HG03558 (cell line): ENCODE results near the gene STK39.

ENCODE experiments used
- ATAC-seq: cut with Tn5 transposase; IDR thresholded peaks from one replicate; pipeline ENCODE4 v1.9.1; 2021; ENCODE audit warnings: moderate number of reproducible peaks; ENCODE audit not compliant: unreplicated experiment; ENCODE audit errors: extremely low read depth

The STK39 gene

DNA sequence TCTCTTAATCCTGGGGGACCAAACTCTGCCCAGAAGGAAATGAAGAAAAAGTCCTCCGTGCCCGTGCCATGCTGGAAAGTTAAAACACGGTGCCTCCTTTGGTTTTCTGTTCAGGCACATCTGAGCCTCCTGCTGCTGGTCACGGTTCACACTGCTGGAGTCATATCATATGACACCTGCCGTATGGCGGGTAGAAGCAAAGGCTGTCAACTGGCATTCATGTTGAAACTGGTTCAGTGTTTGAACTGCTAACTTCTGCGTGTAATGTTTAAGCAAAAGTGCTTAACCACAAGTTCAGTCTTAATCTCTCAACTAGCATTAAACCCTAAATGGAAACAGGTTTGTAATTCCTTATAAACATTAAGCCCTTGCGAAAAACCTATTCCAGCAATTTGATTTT is 3.1 kb downstream of the STK39 start:
- no peak for ATAC-seq

DNA sequence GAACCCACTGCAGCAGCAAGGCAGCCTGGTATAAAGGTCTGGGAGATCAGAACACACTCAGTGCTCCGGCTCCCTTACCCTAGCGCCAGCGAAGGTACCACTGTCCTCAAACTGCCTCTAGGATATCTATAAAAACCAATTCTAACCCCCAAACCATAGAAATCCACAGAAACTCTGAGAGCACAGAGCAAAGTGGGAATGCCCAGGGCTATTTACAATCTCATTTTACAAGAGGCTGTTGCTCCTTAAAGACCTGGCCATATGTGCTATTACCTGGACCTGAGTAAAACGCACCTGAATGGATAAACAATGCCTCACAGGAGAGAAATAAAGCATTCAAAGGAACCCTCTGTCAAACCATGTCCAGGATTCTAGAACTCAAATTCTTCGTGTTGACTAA is 4.3 kb downstream of the STK39 start:
- no peak for ATAC-seq

DNA sequence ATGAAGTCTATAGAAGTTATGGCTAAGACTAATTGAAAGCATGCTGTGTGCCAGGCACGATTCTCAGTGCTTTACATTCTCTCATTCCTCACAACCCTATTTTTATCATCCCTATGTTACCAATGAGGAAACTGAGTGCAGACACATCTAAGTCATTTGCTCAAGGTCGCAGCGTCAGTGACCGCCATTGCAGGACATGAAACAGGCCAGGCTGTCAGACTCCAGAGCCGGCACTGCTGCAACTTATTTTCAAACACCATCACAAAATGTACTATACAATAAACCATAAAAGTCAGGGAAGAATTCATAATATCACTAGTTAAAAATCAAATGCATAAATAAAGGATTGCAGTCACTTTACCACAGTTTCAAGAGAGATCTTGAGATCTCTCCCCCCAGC is 5.6 kb downstream of the STK39 start:
- no peak for ATAC-seq

DNA sequence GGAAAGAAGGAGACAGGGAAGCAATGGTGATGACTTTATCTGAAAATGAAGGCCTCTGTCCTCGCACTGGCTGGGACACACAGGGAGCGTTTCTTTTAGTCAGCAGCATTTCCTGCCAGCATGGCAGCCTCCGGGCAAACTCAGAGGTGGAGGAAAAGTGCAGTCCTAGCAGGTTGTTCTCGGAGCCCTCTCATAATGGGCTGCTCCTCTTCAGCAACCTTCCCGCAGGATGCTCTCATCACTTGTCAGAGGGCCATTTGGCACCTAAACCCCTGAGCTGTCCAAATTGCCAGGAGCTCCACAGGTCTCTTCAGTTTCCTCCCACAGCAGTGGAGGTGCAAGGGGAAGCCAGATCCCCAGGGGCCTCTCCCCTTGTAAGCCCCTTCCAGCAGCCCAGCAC is 6.2 kb downstream of the STK39 start:
- no peak for ATAC-seq

DNA sequence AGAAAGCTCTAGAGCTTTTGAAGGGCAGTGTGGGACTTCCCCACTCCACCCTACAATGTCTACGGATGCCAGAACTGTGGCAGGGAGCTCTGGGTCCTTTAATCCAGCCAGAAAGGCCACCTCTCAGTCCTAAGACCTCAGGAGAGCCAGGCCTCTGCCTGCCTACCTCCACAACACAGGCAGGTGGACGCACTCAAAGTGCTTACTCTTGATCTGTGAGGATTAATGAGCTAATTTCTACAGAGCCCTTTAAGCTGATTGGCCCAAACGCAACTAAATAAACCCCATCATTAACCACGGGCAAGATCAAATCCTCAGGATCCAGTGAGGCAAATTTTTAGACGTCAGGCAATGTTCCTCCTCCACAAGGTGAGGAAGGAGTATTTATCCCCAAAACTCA is 8.1 kb downstream of the STK39 start:
- ATAC-seq, result no peak

DNA sequence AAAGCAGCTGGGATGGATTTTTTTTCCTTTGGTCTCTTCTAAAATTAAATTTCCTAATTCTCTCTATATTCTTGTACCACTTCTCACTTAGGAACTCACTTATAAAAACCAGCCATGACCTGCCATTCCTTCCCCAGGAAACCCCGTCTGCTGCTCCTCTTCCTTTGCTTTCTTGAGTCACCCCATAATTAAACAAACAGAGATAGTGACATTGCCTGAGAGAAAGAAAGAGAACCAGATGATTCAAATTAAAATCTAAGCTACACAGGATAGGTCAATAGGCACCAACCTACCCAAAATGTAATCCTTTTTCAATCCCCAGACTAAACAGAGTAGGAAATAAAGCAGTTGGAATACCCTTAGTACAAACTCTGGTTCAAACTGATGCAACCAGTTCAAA is 9.7 kb downstream of the STK39 start:
- ATAC-seq, result no peak

DNA sequence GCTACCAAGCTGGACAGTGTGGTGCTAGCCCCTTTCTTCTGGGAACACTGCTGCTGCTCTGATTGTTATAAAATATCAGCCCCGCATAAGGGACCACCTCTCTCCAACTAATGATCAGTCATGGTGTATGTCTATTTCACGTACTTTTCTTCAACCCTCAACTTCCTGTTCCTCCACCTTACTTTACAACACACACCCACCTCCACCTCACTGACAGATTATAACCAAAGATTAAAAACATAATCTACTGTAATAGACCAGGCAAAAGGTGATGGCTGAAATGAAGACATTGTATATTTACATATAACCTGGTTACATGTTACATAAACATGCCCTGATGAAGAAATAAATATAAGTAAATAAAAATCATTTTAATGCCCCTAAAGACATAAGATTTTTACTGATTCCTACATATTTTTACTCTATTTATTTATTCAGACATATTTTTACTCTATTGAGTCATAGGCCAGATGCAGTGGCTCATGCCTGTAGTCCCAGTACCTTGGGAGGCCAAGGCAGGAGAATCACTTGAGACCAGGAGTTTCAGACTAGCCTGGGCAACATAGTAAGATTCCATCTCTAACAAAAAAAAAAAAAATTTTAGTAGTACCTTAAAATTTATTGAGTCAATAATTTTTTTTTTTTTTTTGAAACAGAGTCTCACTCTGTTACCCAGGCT is 12.8 kb downstream of the STK39 start:
- no peak for ATAC-seq

DNA sequence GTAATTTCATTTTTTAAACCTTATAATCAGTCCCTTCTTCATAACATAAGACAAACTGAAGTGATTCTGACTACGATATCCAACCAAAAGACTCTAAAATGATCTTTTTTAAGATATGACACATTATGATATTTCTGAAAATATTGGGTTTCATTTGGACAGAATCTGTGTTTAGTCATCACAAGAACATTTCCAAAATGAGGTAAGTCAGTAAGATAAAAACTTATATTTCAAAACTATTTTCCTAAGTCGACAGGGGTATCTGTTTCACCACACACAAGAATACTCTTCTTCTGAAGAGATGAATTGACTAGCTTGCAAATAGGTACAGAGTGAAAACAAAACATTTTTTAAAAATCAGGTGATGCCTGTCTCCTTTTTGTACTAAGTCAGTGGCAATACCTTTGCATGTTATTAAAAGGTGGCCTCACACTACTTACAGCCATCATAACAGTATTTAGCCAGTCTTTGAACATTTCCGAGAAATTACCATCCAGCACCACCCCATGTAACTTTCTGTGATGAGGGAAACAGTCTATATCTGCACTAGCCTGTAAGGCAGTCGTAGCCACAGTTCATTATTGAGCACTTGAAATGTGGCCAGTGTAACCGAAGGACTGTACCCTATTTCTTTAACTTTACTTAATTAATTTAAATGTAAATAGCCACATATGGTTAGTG is 13.5 kb downstream of the STK39 start:
- ATAC-seq, result no peak

DNA sequence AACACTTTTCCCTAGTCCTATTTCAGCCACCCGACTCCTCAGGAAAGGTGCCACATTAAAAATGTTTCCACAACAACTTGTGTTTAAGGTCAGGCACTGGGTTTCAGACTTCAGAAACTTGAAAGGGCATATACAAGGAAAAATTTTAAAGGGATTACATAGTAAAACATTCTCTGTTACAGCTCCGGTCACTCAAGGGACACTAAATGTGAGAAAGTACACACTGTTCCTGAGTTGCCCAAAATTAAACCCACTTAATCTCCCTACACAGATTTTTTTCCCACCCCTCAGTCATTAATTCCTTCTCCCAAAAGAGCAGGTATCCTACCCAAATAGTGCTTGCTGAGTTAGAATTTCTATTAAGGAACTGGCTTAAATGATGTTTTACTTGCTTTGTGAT is 14.2 kb downstream of the STK39 start:
- ATAC-seq, result no peak

DNA sequence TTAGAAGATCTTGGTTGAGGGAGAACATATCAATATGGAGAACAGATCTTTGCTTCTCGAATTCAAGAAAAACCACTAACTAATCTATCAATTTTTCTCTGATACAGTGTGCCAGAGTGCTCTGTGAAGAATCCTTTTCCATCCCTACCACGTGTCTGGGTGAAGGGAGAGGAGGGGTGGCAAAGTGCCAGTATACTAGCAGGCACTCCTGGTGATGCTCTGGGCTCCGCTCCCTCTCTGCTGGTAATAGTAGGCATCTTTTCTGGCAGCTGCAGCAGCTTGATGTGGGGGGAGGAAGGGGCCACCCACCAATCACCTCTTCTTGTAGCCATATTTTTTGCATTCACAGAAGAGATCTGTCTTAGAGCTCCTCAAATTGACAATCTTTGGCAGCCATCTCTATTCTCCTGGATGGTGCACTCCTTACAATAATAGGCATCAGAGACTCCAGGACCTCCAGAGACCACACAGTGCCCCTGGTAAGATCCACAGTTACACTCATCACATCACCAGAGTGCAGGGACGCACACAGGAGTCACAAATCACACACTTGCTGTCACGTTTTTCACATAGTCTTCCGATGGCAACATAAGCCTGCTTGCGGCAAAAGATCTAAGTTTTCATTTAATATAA is 15.7 kb downstream of the STK39 start:
- ATAC-seq, result no peak

DNA sequence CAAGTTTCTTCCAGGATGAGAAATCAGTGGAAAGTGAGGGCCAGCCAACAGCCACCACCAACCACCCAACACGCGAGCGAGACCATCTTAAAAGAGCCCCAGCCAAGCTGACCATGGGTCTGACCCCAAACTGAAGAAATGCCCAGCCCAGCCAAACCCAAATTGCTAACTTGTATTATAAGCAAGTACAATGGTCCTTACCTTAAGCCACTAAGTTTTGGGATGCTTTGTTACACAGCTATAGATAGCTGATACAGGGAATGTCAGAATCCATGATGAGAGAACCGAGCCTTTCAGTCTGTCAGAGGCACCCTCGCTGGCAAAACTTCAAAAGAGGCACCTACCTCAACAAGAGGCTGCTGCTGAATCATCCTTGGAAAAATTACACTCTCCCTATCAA is 17.0 kb downstream of the STK39 start:
- no peak for ATAC-seq

DNA sequence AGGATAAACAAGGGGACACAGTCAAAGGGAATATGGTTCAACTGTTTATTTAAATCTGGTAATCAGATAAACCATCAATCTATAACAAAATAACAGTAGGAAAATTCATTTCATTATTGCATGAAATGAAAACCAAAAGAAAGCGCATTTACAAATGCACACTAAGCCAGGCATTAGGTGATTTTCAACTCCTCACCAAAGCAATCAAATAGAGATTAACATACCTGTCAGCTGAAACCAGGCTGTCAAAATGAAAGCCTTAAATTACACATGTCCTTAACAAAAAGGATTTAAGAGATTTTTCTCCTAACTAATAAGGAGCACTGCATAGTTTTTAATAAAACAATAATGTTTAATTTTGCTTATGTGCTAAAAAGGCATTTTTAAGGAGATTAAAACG is 23.0 kb downstream of the STK39 start:
- ATAC-seq, result no peak

DNA sequence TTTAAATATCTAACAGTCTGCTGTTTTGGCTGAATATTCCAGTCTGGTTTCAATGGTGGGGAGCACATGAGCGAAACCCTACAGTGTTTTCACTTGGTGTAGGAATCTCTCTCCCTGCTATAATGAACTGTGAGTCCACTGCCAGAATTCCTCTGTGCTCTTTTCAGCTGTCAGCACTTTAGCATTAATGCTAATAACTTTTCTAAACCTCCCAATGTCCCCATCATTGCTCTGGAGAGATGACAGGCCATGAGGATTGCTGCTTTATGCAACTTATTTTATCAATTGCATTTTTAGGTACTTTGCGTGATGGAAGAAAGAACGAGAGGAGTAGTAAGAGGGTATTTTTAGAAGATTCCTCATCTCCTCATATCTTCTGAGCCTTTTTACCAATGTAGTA is 25.3 kb downstream of the STK39 start:
- ATAC-seq, result no peak

DNA sequence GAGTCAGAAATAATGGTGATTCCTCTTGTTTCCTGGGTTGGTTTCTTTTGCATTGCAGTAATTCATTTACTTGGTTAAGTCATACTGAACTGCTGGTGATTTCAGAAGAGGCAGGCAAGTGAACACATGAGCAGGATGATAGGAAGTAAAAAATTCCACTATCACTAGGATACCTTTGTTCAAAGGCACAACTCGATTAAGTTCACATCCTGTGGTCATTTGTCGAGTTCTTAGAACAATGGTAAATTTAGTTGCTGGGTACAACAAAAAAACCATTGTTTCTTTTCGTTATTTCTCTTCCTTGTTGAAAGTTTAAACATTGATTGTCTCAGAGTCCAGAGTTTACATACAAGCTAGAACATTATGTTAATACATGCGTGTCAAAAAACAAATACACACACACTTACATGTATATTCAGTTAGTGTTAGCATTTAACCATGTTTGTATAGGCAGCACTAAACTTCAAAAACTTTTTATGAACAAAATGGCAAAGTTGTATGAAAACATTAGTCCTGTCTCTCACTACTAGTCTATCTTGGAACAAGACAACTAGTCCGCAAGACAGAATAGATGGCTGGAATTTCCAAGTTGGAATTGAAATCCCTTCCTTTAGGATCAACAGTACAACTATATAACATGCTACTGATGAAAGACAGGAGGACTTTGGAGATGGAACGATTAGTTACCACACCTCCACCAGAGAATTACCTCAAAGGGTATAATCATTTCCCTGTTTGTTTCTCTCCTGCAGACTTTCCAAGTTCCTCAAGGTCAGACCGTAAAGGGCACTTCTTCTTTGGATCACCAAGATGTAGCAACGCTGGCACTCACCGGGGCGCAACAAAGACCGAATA is 26.2 kb downstream of the STK39 start:
- ATAC-seq, result no peak

DNA sequence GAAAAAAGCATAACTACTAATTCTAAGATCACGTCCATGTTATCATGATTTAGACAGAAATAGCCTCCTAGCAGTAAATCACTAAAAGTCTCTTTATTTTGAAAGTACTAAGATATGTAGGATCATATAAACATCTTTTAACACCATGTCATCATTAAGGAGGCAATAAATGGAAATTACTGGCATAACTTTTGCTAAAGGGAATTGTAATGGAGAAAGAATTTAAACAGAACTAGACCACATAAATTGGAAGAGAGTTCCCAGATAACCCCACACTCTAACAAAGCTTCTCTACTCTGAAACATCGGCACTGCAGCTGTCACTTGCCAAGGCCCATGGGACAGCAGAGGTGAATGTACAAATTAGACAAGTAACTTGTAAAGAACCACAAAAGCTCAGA is 29.5 kb downstream of the STK39 start:
- no peak for ATAC-seq

DNA sequence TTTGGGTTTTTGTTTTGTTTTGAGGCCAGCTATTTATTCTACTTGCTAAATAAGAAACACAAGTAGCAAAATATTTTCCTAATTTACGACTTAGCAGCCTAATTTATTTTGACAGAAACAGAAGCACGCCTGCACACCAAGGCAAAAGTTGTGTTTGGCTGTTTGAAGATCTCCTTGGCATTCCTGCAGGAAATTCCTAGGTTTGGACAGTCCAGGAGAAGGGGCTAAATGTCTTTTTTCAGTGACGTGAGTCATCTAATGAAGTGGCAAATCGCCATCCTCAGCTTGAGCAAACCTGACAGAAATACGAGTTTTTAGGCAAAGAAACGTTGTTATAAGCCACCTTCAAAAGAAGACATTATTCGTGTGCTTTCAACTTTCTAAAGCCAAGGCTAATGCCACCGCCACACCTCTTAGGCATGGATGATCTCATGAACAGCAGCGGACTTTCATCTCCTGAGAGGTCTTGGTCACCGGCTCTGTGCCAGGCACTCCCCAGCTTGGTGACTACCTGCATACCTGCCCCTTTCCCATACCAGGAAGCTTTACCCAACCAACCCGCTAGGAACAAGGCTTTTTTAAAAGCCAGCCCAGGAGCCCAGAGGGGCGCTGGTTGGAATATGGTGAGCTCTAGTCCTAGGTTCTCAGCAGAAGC is 30.9 kb downstream of the STK39 start:
- no peak for ATAC-seq

DNA sequence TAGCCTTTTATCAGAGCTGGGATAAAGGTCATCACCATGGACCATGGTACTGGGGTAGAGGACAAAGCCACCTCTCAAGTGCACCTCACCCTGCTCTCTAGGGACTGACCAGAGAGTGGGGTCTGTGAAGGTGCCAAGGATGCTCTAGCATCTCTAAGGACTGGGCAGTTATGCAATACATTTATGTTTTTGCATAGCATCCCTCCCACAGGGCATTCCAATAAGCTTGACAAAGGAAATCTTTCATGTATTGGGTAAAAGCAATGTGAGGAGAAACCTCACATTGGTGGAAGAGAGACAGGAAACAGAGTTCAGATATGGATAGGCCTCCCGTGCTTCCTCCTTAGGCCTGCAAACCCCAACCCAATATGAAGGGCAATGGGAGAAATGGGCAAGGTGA is 31.6 kb downstream of the STK39 start:
- no peak for ATAC-seq

DNA sequence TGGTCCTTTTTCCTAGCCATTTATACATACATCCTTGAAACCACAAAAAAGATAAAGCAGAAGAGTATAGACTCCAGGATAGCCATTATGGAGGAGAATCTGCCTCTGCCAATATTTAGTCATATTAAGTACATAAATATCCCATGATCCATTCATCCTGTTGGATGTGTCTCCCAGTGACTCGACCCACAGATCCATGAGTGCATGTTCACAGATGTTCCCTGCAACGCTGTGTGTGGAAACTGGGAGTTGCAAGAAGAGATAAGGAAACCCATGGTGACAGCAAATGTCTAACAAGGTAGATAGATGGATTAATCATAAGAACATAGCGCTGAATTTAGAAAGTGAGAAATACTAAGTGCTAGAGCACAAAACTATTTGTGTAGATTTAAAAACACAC is 34.5 kb downstream of the STK39 start:
- no peak for ATAC-seq

DNA sequence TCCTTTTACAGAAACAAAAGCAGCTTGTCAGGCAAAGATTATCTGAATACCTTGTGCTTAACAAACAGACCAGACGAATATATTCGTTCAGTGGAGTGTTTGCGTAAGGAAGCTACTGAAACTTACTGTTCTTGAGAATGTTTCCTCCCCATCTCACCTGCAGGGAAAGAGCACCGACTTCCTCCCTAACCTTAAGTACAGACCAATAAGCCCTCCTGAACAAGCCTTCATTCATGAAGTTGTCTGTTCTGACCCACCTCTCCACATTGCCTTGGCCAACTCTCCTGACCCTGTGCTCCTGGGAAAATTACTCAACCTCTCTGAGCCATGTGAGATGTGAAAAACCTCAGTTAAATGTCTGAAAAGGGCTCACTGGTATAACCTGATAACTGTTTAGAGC is 35.2 kb downstream of the STK39 start:
- ATAC-seq, result no peak

DNA sequence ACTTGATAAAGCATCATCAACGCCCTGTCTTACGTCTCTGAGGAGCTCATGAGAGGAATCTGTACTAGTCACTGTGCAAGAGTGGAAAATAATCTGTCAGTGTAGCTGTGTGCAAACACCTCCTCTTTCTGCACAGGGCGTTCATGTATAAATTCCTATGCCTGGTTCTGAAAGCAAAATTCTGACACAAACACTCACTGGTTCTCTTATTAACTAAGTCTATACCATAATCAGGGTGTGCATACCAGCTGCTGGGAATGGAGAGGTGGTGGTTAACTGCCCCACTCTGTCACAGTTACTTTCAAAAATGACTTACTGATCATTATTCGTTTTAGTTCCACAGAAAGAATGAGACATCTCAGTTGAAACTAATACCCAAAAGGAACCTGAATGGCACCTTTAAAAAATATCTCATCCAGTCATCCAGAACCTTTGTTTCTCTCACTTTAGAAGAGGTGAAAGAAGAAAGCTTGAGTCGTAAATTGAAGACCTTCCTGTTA is 35.7 kb downstream of the STK39 start:
- ATAC-seq, result peak; percentile 42
